NT2/D1 (cell line): ENCODE results near the gene GTPBP4.

Source experiments
- SUZ12 ChIP-seq: IDR thresholded peaks from 2 replicates; pipeline ENCODE4 v1.6.1; 2011; ENCODE audit not compliant: insufficient read length, insufficient read depth; ENCODE audit errors: extremely low read depth
- YY1 ChIP-seq: IDR thresholded peaks from 2 replicates; pipeline ENCODE4 v1.6.1; 2011; ENCODE audit not compliant: insufficient read length, insufficient read depth
- ZNF274 ChIP-seq: IDR thresholded peaks from 2 replicates; pipeline ENCODE4 v1.6.1; 2011; ENCODE audit warnings: mild to moderate bottlenecking, low read depth, low read length

DNA sequence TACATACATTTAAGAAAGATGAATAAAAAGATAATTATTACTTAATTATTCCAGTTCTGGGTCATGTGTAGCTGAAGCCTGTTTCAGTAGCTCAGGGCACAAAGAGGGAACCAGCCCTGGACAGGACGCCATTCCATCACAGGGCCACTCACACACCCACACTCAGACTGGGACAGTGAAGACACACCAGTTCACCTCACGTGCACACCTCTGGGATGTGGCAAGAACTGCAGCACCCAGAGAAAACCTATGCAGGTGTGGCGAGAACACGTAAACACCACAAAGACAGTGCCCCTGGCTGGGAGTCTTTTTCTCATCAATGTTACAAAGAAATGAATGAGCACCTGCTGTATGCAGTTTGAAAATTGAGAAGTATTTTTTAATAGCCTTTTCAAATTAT lies 62.3 kb downstream of the GTPBP4 start:
- no peak for TF ChIP-seq YY1
- no peak for TF ChIP-seq ZNF274
- no peak for TF ChIP-seq SUZ12
